DND-41 (cell line): Measurements from ENCODE around the gene CASD1.

Experiments used
- CTCF ChIP-seq: IDR thresholded peaks from 2 replicates; pipeline ENCODE4 v1.5.1; 2012; ENCODE audit warnings: borderline replicate concordance, low read length, moderate library complexity, mild to moderate bottlenecking; ENCODE audit not compliant: poor library complexity, severe bottlenecking; ENCODE audit errors: extremely low read depth
- EZH2 ChIP-seq: IDR thresholded peaks from 3 replicates; pipeline ENCODE4 v1.6.1; 2012; ENCODE audit warnings: borderline replicate concordance, low read depth, mild to moderate bottlenecking, moderate library complexity, low read length, inconsistent platforms; ENCODE audit not compliant: severe bottlenecking

DNA sequence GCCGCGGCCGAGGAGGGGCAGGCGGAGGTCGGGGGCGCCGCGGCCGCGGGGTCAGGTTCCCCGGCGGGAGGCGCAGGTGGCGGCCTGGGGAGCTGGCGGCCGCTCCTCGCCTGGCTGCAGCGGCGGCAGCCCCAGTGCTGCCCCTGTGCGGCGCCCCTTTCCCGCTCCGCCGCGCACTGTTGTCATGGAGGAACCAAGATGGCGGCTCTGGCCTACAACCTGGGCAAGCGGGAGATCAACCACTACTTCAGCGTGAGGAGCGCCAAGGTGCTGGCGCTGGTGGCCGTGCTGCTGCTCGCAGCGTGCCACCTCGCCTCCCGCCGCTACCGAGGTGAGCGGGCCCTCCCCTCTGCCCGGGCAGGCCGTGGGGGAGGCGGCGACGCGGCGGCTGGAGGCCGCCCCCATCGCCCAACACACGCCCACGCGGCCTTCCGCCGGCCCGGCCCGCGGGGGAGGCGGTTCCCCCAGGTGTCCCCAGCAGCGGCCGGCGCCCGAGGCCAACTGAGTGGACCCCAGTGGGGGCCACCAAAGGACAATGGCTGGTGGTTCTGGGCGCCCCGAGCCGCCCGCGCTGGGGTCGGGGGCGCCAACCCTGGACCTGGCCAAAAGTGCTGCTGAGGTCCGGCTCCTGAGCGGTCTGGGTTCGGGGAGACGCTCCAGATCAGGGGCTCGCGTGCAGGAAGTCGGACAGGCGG, 425 bp downstream of the CASD1 start:
- TF ChIP-seq CTCF: peak; percentile 42
- TF ChIP-seq EZH2: no peak
